ENCODE results near the gene CREB5. TPM values are rescaled to one million over a fixed set of nuclear protein-coding genes. Genes with fewer than 3 reads are reported as not detected.

The CREB5 gene
- total RNA-seq, 4 donors from 2014 or later, result 0.88 to 31.4 (median 15.9) TPM

GRCh38 chr7:28529755-28530154, 117.4 kb downstream of the CREB5 start:
- no peak for TF ChIP-seq POLR2A (IDR thresholded peaks at IDR 0.05)
- TF ChIP-seq CTCF (IDR thresholded peaks at IDR 0.05), result no peak
- H3K27ac ChIP-seq, result no peak overlapping the region
- no peaks in the 10 kb centered on the region for H3K4me1 ChIP-seq
- H3K4me3 ChIP-seq, result no peak overlapping the region
- no peaks in the 10 kb centered on the region for H3K27me3 ChIP-seq
- DNase-seq, result no peak
- no peaks in the 10 kb centered on the region for H3K36me3 ChIP-seq
- no peaks in the 10 kb centered on the region for H3K9me3 ChIP-seq

GRCh38 chr7:28530175-28530802, 118.0 kb downstream of the CREB5 start:
- DNase-seq, result no peak
- H3K4me3 ChIP-seq, result no peak overlapping the region
- no peaks in the 10 kb centered on the region for H3K36me3 ChIP-seq
- H3K4me1 ChIP-seq, result no peaks in the 10 kb centered on the region
- H3K27ac ChIP-seq, result no peak overlapping the region
- TF ChIP-seq CTCF (IDR thresholded peaks at IDR 0.05) (no peak), POLR2A (IDR thresholded peaks at IDR 0.05) (no peak)
- H3K27me3 ChIP-seq, result no peaks in the 10 kb centered on the region
- H3K9me3 ChIP-seq, result no peaks in the 10 kb centered on the region

- H3K4me1 ChIP-seq, result no peaks in the 10 kb centered on the region
- DNase-seq, result no peak
- H3K4me3 ChIP-seq, result no peak overlapping the region
- no peaks in the 10 kb centered on the region for H3K36me3 ChIP-seq
- H3K27ac ChIP-seq, result no peak overlapping the region
- TF ChIP-seq POLR2A (IDR thresholded peaks at IDR 0.05), result no peak
- TF ChIP-seq CTCF (IDR thresholded peaks at IDR 0.05), result no peak
- no peaks in the 10 kb centered on the region for H3K27me3 ChIP-seq
- H3K9me3 ChIP-seq, result no peaks in the 10 kb centered on the region
These were observed 118.5 kb downstream of the CREB5 start for GRCh38 chr7:28530803-28531175.

- Histone ChIP-seq H3K4me1 (no peaks in the 10 kb centered on the region), H3K4me3 (no peak overlapping the region), H3K36me3 (no peaks in the 10 kb centered on the region), H3K27me3 (no peaks in the 10 kb centered on the region), H3K27ac (no peak overlapping the region), H3K9me3 (no peaks in the 10 kb centered on the region)
- TF ChIP-seq POLR2A (IDR thresholded peaks at IDR 0.05) (no peak), CTCF (IDR thresholded peaks at IDR 0.05) (no peak)
- DNase-seq, result no peak
These were observed 119.0 kb downstream of the CREB5 start for GRCh38 chr7:28531291-28531690.

- Histone ChIP-seq H3K4me1 (no peaks in the 10 kb centered on the region), H3K27me3 (no peaks in the 10 kb centered on the region)
- TF ChIP-seq CTCF (IDR thresholded peaks at IDR 0.05) (no peak), POLR2A (IDR thresholded peaks at IDR 0.05) (no peak)
These were observed 119.9 kb downstream of the CREB5 start for GRCh38 chr7:28532181-28532580.

GRCh38 chr7:28533267-28533666, 120.9 kb downstream of the CREB5 start:
- H3K27me3 ChIP-seq, result no peaks in the 10 kb centered on the region
- no peaks in the 10 kb centered on the region for H3K4me1 ChIP-seq
- no peaks in the 10 kb centered on the region for H3K36me3 ChIP-seq
- no peak for TF ChIP-seq POLR2A (IDR thresholded peaks at IDR 0.05)
- no peak for TF ChIP-seq CTCF (IDR thresholded peaks at IDR 0.05)
- H3K27ac ChIP-seq, result no peak overlapping the region
- H3K4me3 ChIP-seq, result no peak overlapping the region
- no peak for DNase-seq
- no peaks in the 10 kb centered on the region for H3K9me3 ChIP-seq

More at GRCh38 chr7:28532181-28532580, 119.9 kb downstream of the CREB5 start:
- DNase-seq, result no peak
- Histone ChIP-seq H3K4me3 (no peak overlapping the region), H3K27ac (no peak overlapping the region), H3K9me3 (no peaks in the 10 kb centered on the region), H3K36me3 (no peaks in the 10 kb centered on the region)
